GM12878 (cell line): ENCODE data around the gene FAM53B. TPM values are rescaled to one million over a fixed set of nuclear protein-coding genes. Genes with fewer than 3 reads are reported as not detected.

ENCODE experiments used
- ASH2L ChIP-seq: fragments of 300-600, 200-600 bp; sonication (generic); IDR thresholded peaks from 2 replicates; pipeline ENCODE4 v1.6.1; 2017; ENCODE audit warnings: low read depth, mild to moderate bottlenecking, borderline replicate concordance
- ETV6 ChIP-seq, 2 experiments: fragments of 450-650 bp in 1 of 2; IDR thresholded peaks in 1 of 2; conservative IDR thresholded peaks in 1 of 2; 2 replicates each; pipeline ENCODE4 v1.6.1; 2014; ENCODE audit warnings: antibody characterized with exemption in 1 of 2, borderline replicate concordance in 1 of 2, low read depth in 1 of 2, mild to moderate bottlenecking in 1 of 2, moderate library complexity in 1 of 2
- IKZF2 ChIP-seq, 2 experiments: fragments of 450-650 bp; IDR thresholded peaks; 2 replicates each; pipeline ENCODE4 v1.6.1; 2017; ENCODE audit warnings: mild to moderate bottlenecking in 2 of 2, moderate library complexity in 2 of 2
- JUNB ChIP-seq: IDR thresholded peaks from 2 replicates; pipeline ENCODE4 v1.6.1; 2016; ENCODE audit warnings: antibody characterized with exemption, mild to moderate bottlenecking
- MYB ChIP-seq: fragments of 150-350 bp; IDR thresholded peaks from 2 replicates; pipeline ENCODE4 v1.6.1; 2014; ENCODE audit warnings: mild to moderate bottlenecking, low read depth, low read length, borderline replicate concordance
- NFYB ChIP-seq: IDR thresholded peaks from 2 replicates; pipeline ENCODE4 v1.6.1; 2011; ENCODE audit warnings: low read depth, mild to moderate bottlenecking, low read length, improper control_type of control experiment, moderate library complexity; ENCODE audit not compliant: insufficient read depth
- RELB ChIP-seq: fragments of 450-650 bp; IDR thresholded peaks from 2 replicates; pipeline ENCODE4 v1.6.1; 2017; ENCODE audit warnings: low read depth, mild to moderate bottlenecking, moderate library complexity
- REST ChIP-seq: IDR thresholded peaks from 2 replicates; pipeline ENCODE4 v1.6.1; 2012; ENCODE audit warnings: mild to moderate bottlenecking, low read depth, low read length
- TCF12 ChIP-seq: IDR thresholded peaks from 2 replicates; pipeline ENCODE4 v1.6.1; 2011; ENCODE audit warnings: low read depth, mild to moderate bottlenecking, low read length
- TCF7 ChIP-seq: IDR thresholded peaks from 2 replicates; pipeline ENCODE4 v1.6.1; 2014; ENCODE audit warnings: antibody characterized with exemption, borderline replicate concordance
- polyA plus RNA-seq, 11 experiments: library from polyadenylated mRNA; depleted of rRNA in 4 of 11; unstranded in 6 of 11; stranded (reverse) in 5 of 11; fragments of >200 nt; fragmentation: Nextera tagmentation in 4 of 11; fragmentation: Illumina TruSeq in 1 of 11; extraction: Ambion mirVana in 4 of 11; extraction: Trizol in 1 of 11; gene quantifications; 1 replicate in 1 of 11; 2 replicates in 10 of 11; pipeline versions ENCODE4 v1.2.1 to v1.2.3, GENCODE V29; 2011 to 2016; ENCODE audit warnings: inconsistent platforms in 2 of 11, missing spikeins in 2 of 11, low read depth in 1 of 11
- total RNA-seq, 4 experiments: library from RNA; depleted of rRNA in 3 of 4; stranded (reverse); fragments of >200 nt in 3 of 4; fragmentation: Illumina TruSeq in 1 of 4; extraction: Trizol in 1 of 4; gene quantifications; 2 replicates each; pipeline versions ENCODE4 v1.2.1 to v1.2.3, GENCODE V29; 2013 to 2021

The FAM53B gene
- total and polyA plus RNA-seq, 10 of the 15 experiments (the other 5 are each of a cell fraction or from before 2014, with no cell fraction given), result 0.05 to 26.3 (median 8.1) TPM

GRCh38 chr10:124732931-124733570, 11.1 kb downstream of the FAM53B start (continued):
- TF ChIP-seq TCF7, result no peak
- TF ChIP-seq JUNB, result peak; percentile 55; the same call in 1 of the 2 replicates
- no peak for TF ChIP-seq ASH2L
- TF ChIP-seq REST, result no peak
- peak; percentile 72 for TF ChIP-seq RELB
- TF ChIP-seq ETV6 (conservative IDR thresholded peaks at IDR 0.05 in 1 of 2, IDR thresholded peaks at IDR 0.05 in 1 of 2; ENCODE audit: borderline replicate concordance in 1 of 2, low read depth in 1 of 2), result peak in 1 of 2 experiments; percentile 53; a peak in 1 of 4 replicates
- no peak for TF ChIP-seq MYB
- TF ChIP-seq NFYB, result no peak
- 0 out of 2 replicates have a peak, but pooled peaks have one; percentile 31 for TF ChIP-seq TCF12
- peak; percentile 81 to 83 for TF ChIP-seq IKZF2 (IDR thresholded peaks at IDR 0.05)
